T-cell (primary cell): ENCODE results near the gene RAB1B. TPM values are rescaled to one million over a fixed set of nuclear protein-coding genes. Genes with fewer than 3 reads are reported as not detected.

Experiments used
- ATAC-seq, 4 experiments: fragments of 200-7000 bp in 3 of 4; fragments of 150-1000 bp in 1 of 4; cut with Tn5 transposase; replicated peaks in 1 of 4; 1 replicate in 3 of 4; 2 replicates in 1 of 4; pipeline ENCODE4 v1.10.0; 2021; ENCODE audit warnings: moderate library complexity in 3 of 4, mild to moderate bottlenecking in 2 of 4, moderate number of reproducible peaks in 1 of 4
- CTCF ChIA-PET, 2 donors: fragments of 300-600 bp; sonication (Branson Sonifier 250); formaldehyde crosslinking; loops; one replicate each; lab custom pipeline; 2022; ENCODE audit warnings: antibody characterized with exemption in 2 of 2; lab: Charles Lee
- POLR2A ChIA-PET, 2 donors: fragments of 300-600 bp; sonication (Branson Sonifier 250); formaldehyde crosslinking; loops; one replicate each; lab custom pipeline; 2022; ENCODE audit warnings: antibody characterized with exemption in 2 of 2; lab: Charles Lee
- DNase-seq, 35 experiments: peaks; one replicate each; pipeline versions ENCODE4 v3.0.0 to v3.0.0-alpha.2; 2013 to 2023
- H3K27ac ChIP-seq: one replicate; pipeline ENCODE4 v1.5.1; 2013; ENCODE audit warnings: low read length
- H3K27me3 ChIP-seq, 2 experiments: replicated peaks in 1 of 2; 1 replicate in 1 of 2; 2 replicates in 1 of 2; pipeline versions ENCODE4 v1.6.1 to v1.7.0; 2013; ENCODE audit warnings: low read length in 1 of 2, mixed read lengths in 1 of 2; ENCODE audit not compliant: control insufficient read depth in 2 of 2, insufficient read depth in 2 of 2; ENCODE audit errors: extremely low read depth in 1 of 2
- H3K36me3 ChIP-seq, 2 donors: 1 replicate in 1 of 2; 2 replicates in 1 of 2; pipeline versions ENCODE4 v1.6.1 to v1.7.0; 2013; ENCODE audit warnings: low read length in 1 of 2; ENCODE audit not compliant: control insufficient read depth in 2 of 2, insufficient read depth in 1 of 2; ENCODE audit errors: extremely low read depth in 1 of 2
- H3K4me1 ChIP-seq, 2 experiments: 1 replicate in 1 of 2; 2 replicates in 1 of 2; pipeline versions ENCODE4 v1.6.1 to v1.7.0; 2013; ENCODE audit warnings: low read length in 2 of 2, mixed read lengths in 1 of 2; ENCODE audit not compliant: insufficient read depth in 2 of 2, control insufficient read depth in 1 of 2; ENCODE audit errors: extremely low read depth in 1 of 2
- H3K4me3 ChIP-seq, 2 donors: 1 replicate in 1 of 2; 2 replicates in 1 of 2; pipeline versions ENCODE4 v1.5.1 to v1.7.0; 2013; ENCODE audit warnings: mild to moderate bottlenecking in 2 of 2, low read length in 1 of 2, moderate library complexity in 1 of 2; ENCODE audit not compliant: control insufficient read depth in 1 of 2; ENCODE audit errors: extremely low read depth in 1 of 2
- H3K9me3 ChIP-seq: 2 replicates; pipeline ENCODE4 v1.7.0; 2013
- H3K27ac Mint-ChIP-seq, 2 donors: one replicate each; pipeline ENCODE4 v1.8.0; 2020 to 2021; ENCODE audit warnings: mild to moderate bottlenecking in 2 of 2, mixed read lengths in 2 of 2
- H3K27me3 Mint-ChIP-seq, 2 donors: one replicate each; pipeline ENCODE4 v1.8.0; 2021 to 2022; ENCODE audit warnings: mixed read lengths in 2 of 2
- H3K36me3 Mint-ChIP-seq: one replicate; pipeline ENCODE4 v1.8.0; 2021; ENCODE audit warnings: mixed read lengths
- H3K4me1 Mint-ChIP-seq, 3 donors: one replicate each; pipeline ENCODE4 v1.8.0; 2020 to 2022; ENCODE audit warnings: mixed read lengths in 3 of 3, mild to moderate bottlenecking in 1 of 3
- H3K4me3 Mint-ChIP-seq, 3 donors: one replicate each; pipeline ENCODE4 v1.8.0; 2020 to 2022; ENCODE audit warnings: mild to moderate bottlenecking in 3 of 3, mixed read lengths in 3 of 3, moderate library complexity in 3 of 3
- H3K9me3 Mint-ChIP-seq, 3 donors: one replicate each; pipeline ENCODE4 v1.8.0; 2020 to 2022; ENCODE audit warnings: mixed read lengths in 3 of 3
- WGBS: methylation state at CpG from one replicate; pipeline ENCODE4 v1.1.5; 2013; ENCODE audit warnings: missing lambda C conversion rate; ENCODE audit not compliant: insufficient coverage; 5-methylcytosine and 5-hydroxymethylcytosine counted together
- total RNA-seq, 35 experiments: library from RNA in 6 of 35; stranded (reverse) in 6 of 35; fragments of 120-200 nt in 1 of 35; gene quantifications; one replicate each; pipeline versions ENCODE4 v1.2.1 to v1.2.4 and lab custom pipeline; 2013 to 2026

Gene RAB1B
- total RNA-seq, 5 donors from 2014 or later (not counting 1 experiment from before 2014, with no cell fraction given) = 60.7 to 98.8 (median 95.2) TPM

- no peak overlapping the region for H3K27ac Mint-ChIP-seq
- no peak overlapping the region for H3K4me3 ChIP-seq
- POLR2A ChIA-PET = no interaction called here
- H3K27me3 Mint-ChIP-seq = no peaks in the 10 kb centered on the region
- H3K4me1 ChIP-seq = no peaks in the 10 kb centered on the region
- peaks cover 40% of the 10 kb centered on the region for H3K36me3 Mint-ChIP-seq
- WGBS = 96% methylated on average over 4 of the region's 6 CpGs
- no peaks in the 10 kb centered on the region for H3K27me3 ChIP-seq
- no peak overlapping the region for H3K27ac ChIP-seq
- DNase-seq = no peak
- H3K4me1 Mint-ChIP-seq = peaks cover 0 to 5% (median 0%) of the 10 kb centered on the region in 3 donors
- H3K9me3 Mint-ChIP-seq = no peaks in the 10 kb centered on the region
- no peak for ATAC-seq
- no peaks in the 10 kb centered on the region for H3K9me3 ChIP-seq
- CTCF ChIA-PET = no interaction called here
- H3K36me3 ChIP-seq = peaks cover 6 to 74% of the 10 kb centered on the region in 2 donors
- no peak overlapping the region for H3K4me3 Mint-ChIP-seq
Measured at GRCh38 chr11:66228521-66228920, 39.9 kb upstream of the RAB1B start.

- Mint-ChIP-seq H3K4me1 (peaks cover 0 to 9% (median 0%) of the 10 kb centered on the region in 3 donors), H3K27me3 (no peaks in the 10 kb centered on the region), H3K27ac (no peak overlapping the region), H3K4me3 (no peak overlapping the region), H3K36me3 (peaks cover 48% of the 10 kb centered on the region), H3K9me3 (no peaks in the 10 kb centered on the region)
- Histone ChIP-seq H3K9me3 (no peaks in the 10 kb centered on the region), H3K27me3 (no peaks in the 10 kb centered on the region), H3K4me1 (no peaks in the 10 kb centered on the region), H3K27ac (no peak overlapping the region), H3K4me3 (no peak overlapping the region), H3K36me3 (peaks cover 11 to 75% of the 10 kb centered on the region in 2 donors)
- ATAC-seq (no peak), DNase-seq (no peak)
- ChIA-PET POLR2A (no interaction called here), CTCF (no interaction called here)
- 89% methylated on average over 5 of the region's 6 CpGs for WGBS
Measured at GRCh38 chr11:66230156-66230555, 38.3 kb upstream of the RAB1B start.

- Mint-ChIP-seq H3K27me3 (no peaks in the 10 kb centered on the region), H3K9me3 (no peaks in the 10 kb centered on the region)
- peaks cover 11 to 76% of the 10 kb centered on the region in 2 donors for H3K36me3 ChIP-seq
Measured at GRCh38 chr11:66230978-66231377, 37.5 kb upstream of the RAB1B start.

GRCh38 chr11:66231561-66231960 lies 36.9 kb upstream of the RAB1B start:
- peaks cover 59% of the 10 kb centered on the region for H3K36me3 Mint-ChIP-seq
- H3K4me3 Mint-ChIP-seq = no peak overlapping the region
- Histone ChIP-seq H3K27me3 (no peaks in the 10 kb centered on the region), H3K9me3 (no peaks in the 10 kb centered on the region), H3K27ac (no peak overlapping the region), H3K36me3 (peaks cover 11 to 82% of the 10 kb centered on the region in 2 donors), H3K4me1 (no peaks in the 10 kb centered on the region), H3K4me3 (no peak overlapping the region)
- peaks cover 0 to 9% (median 0%) of the 10 kb centered on the region in 3 donors for H3K4me1 Mint-ChIP-seq
- POLR2A ChIA-PET = no interaction called here
- ATAC-seq (no peak), DNase-seq (no peak)
- H3K27ac Mint-ChIP-seq = no peak overlapping the region
- H3K27me3 Mint-ChIP-seq = no peaks in the 10 kb centered on the region
- no peaks in the 10 kb centered on the region for H3K9me3 Mint-ChIP-seq
- CTCF ChIA-PET = no interaction called here
- 96% methylated on average over 7 of the region's 7 CpGs for WGBS

More at GRCh38 chr11:66230978-66231377, 37.5 kb upstream of the RAB1B start:
- no peak overlapping the region for H3K4me3 ChIP-seq
- H3K4me3 Mint-ChIP-seq = no peak overlapping the region
- DNase-seq (no peak), ATAC-seq (no peak)
- H3K36me3 Mint-ChIP-seq = peaks cover 55% of the 10 kb centered on the region
- no peaks in the 10 kb centered on the region for H3K9me3 ChIP-seq
- ChIA-PET POLR2A (no interaction called here), CTCF (no interaction called here)
- 96% methylated on average over 13 of the region's 14 CpGs for WGBS
- peaks cover 0 to 9% (median 0%) of the 10 kb centered on the region in 3 donors for H3K4me1 Mint-ChIP-seq
- no peak overlapping the region for H3K27ac Mint-ChIP-seq
- H3K27ac ChIP-seq = no peak overlapping the region
- no peaks in the 10 kb centered on the region for H3K4me1 ChIP-seq
- no peaks in the 10 kb centered on the region for H3K27me3 ChIP-seq

DNA sequence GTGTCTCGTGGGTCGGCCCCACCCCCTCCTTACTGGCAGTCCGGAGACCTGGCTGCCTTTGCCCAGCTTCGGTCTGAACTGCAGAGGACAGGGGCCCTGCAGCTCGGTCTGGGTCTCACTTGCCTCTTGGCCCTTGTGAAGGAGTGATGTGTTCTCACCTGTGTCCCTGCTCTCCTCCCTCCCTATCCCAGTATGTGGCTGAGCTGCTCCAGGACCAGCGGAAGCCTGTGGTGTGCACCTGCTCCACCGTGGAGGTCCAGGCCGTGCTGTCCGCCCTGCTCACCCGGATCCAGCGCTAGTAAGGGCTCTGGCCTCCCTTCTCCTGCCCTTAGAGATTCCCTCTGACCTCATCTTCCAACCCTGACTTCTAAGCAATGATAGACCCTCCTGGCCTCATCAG lies 35.7 kb upstream of the RAB1B start:
- Histone ChIP-seq H3K9me3 (no peaks in the 10 kb centered on the region), H3K36me3 (peaks cover 11 to 84% of the 10 kb centered on the region in 2 donors), H3K27ac (no peak overlapping the region), H3K4me3 (no peak overlapping the region), H3K27me3 (no peaks in the 10 kb centered on the region), H3K4me1 (no peaks in the 10 kb centered on the region)
- DNase-seq (no peak), ATAC-seq (no peak)
- POLR2A ChIA-PET = no interaction called here
- no peak overlapping the region for H3K4me3 Mint-ChIP-seq
- peaks cover 0 to 9% (median 0%) of the 10 kb centered on the region in 3 donors for H3K4me1 Mint-ChIP-seq
- no peaks in the 10 kb centered on the region for H3K27me3 Mint-ChIP-seq
- CTCF ChIA-PET = no interaction called here
- peaks cover 60% of the 10 kb centered on the region for H3K36me3 Mint-ChIP-seq
- H3K27ac Mint-ChIP-seq = no peak overlapping the region
- H3K9me3 Mint-ChIP-seq = no peaks in the 10 kb centered on the region
- WGBS = 100% methylated on average over 2 of the region's 11 CpGs

DNA sequence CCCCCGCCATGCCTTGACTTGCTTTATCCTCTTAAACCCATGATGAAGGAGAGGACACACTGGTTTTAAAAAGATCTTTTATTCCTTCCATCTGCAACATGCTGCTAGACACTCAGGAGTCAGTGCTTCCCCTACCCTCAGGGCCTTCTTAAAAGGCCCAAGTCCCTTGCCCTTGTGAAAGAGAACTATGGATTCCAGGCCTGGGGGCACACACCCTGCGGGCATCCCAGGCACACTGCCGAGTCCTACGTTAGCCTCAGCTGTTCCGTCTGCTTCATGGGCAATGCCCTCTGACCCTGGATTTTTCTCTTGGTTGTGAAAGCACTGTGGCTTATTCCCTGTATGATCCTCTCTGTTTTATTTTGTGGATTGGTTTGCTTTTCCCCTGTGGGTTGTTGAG lies 35.1 kb upstream of the RAB1B start:
- no peak for ATAC-seq
- no peak for DNase-seq
- H3K36me3 Mint-ChIP-seq = peaks cover 58% of the 10 kb centered on the region
- no peaks in the 10 kb centered on the region for H3K27me3 Mint-ChIP-seq
- POLR2A ChIA-PET = no interaction called here
- CTCF ChIA-PET = no interaction called here
- no peak overlapping the region for H3K27ac Mint-ChIP-seq
- Histone ChIP-seq H3K27ac (no peak overlapping the region), H3K36me3 (peaks cover 11 to 84% of the 10 kb centered on the region in 2 donors), H3K4me1 (no peaks in the 10 kb centered on the region), H3K4me3 (no peak overlapping the region), H3K27me3 (no peaks in the 10 kb centered on the region), H3K9me3 (no peaks in the 10 kb centered on the region)
- H3K9me3 Mint-ChIP-seq = no peaks in the 10 kb centered on the region
- H3K4me3 Mint-ChIP-seq = no peak overlapping the region
- H3K4me1 Mint-ChIP-seq = peaks cover 0 to 9% (median 1%) of the 10 kb centered on the region in 3 donors
- WGBS = 94% methylated on average over 3 of the region's 5 CpGs

DNA sequence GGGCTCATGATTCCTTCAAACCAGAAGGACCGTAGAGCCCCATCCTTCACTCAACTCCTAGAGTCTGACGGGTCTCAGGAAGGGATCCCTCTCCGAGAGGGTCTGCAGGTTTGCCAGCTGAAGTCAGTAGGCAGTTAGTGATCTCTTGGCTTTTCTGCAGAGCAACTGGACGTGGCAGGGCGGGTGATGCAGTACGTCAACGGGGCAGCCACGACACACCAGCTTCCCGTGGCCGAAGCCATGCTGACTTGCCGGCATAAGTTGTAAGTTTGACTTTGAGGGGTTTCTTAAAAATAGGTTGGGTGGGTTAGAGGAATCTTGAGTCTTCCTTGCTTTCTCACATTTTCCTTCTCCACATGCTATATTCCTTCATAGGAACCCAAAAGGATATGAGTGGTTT lies 33.3 kb upstream of the RAB1B start:
- peaks cover 0 to 4% (median 1%) of the 10 kb centered on the region in 3 donors for H3K4me1 Mint-ChIP-seq
- H3K27ac Mint-ChIP-seq = peak overlapping the region in 1 of 2 donors; percentile 11
- H3K27ac ChIP-seq = no peak overlapping the region
- ChIA-PET CTCF (no interaction called here), POLR2A (no interaction called here)
- H3K36me3 ChIP-seq = peaks cover 18 to 93% of the 10 kb centered on the region in 2 donors
- DNase-seq (no peak), ATAC-seq (no peak)
- H3K36me3 Mint-ChIP-seq = peaks cover 61% of the 10 kb centered on the region
- no peaks in the 10 kb centered on the region for H3K4me1 ChIP-seq
- H3K9me3 ChIP-seq = no peaks in the 10 kb centered on the region
- no peak overlapping the region for H3K4me3 ChIP-seq
- no peaks in the 10 kb centered on the region for H3K27me3 ChIP-seq
- no peaks in the 10 kb centered on the region for H3K9me3 Mint-ChIP-seq
- 83% methylated on average over 7 of the region's 11 CpGs for whole genome bisulfite sequencing
- H3K27me3 Mint-ChIP-seq = no peaks in the 10 kb centered on the region
- no peak overlapping the region for H3K4me3 Mint-ChIP-seq
